ENCODE data around the gene VWA8.
A peak's percentile ranks its signal among the peaks of the same experiment; 100 is the strongest.

Gene VWA8

GRCh38 chr13:41960637-41961465, at the start of gene VWA8:
TSS of gene VWA8 (minus strand) at chr13:41961109. CDS start at chr13:41961015, 94 bp downstream.
- peak; percentile 65 to 70 for DNase-seq

GRCh38 chr13:42009057-42009456, 48.1 kb upstream of the VWA8 start:
- no peak for DNase-seq

GRCh38 chr13:42007844-42008243, 46.9 kb upstream of the VWA8 start:
- no peak for DNase-seq

GRCh38 chr13:42002066-42002465, 41.2 kb upstream of the VWA8 start:
- DNase-seq: no peak

- no peak for DNase-seq
Measured at GRCh38 chr13:42001580-42001979, 40.7 kb upstream of the VWA8 start.

GRCh38 chr13:42000846-42001245, 39.9 kb upstream of the VWA8 start:
- no peak for DNase-seq

GRCh38 chr13:41997396-41997795, 36.5 kb upstream of the VWA8 start:
- no peak for DNase-seq

DNA sequence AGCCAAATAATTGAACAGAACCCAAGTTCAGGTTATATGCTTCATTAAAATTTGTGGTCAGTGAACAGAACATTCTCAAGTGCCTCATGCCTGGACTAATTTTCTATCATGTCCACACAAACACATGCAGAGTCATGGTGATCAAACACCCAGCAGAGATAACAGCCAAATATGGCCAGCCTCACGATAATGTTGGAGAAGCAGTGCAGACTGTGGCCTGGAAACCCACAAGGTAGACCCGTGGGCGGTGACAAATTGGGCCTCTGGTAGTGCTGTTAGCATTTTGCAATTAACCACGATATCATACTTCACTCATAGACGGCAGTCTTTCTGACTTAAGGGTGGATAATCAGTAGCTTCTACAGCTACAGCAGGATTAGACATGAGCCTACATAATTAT, 35.0 kb upstream of the VWA8 start:
- peak in 1 of 2 experiments; percentile 8 for DNase-seq

GRCh38 chr13:41995336-41995735, 34.4 kb upstream of the VWA8 start:
- no peak for DNase-seq

GRCh38 chr13:41994696-41995095, 33.8 kb upstream of the VWA8 start:
- no peak for DNase-seq

- DNase-seq: no peak
Measured at GRCh38 chr13:41991936-41992335, 31.0 kb upstream of the VWA8 start.

- no peak for DNase-seq
Measured at GRCh38 chr13:41988244-41988643, 27.3 kb upstream of the VWA8 start.

DNA sequence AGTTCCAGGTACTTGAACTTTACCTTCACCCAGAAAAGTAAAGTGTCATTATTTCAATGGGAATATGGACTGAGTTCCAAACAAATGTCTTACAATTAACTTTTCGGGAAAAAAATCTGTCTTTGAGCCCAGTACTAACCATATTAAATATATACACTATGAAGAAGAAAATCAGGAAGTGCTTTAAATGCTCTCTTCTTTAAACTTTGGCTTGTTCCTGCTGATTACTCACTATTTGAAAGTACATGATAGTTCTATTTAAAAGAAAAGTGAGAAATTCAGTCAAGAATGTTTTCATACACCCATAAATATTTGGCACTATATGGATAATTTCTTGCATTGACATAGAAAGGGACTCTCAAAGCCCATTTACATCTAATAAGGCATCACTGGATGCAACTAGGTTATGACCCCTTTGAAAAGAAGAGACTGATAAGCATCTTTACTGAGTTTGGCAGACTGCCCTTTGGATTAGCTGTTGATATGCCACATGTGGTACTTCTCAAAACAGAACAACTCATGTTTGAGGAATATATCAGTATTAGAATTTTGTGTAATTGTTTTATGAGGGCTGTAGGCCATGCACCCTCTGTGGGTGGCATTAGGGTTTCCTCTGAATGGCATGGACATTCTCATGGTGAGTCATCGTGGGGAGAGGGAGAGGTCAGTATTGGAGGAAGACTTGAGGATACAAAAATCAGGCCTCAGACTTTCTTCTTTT, 25.0 kb upstream of the VWA8 start:
- DNase-seq: peak in 1 of 2 experiments; percentile 4

- DNase-seq: no peak
Measured at GRCh38 chr13:41981951-41982715, 21.2 kb upstream of the VWA8 start.

DNA sequence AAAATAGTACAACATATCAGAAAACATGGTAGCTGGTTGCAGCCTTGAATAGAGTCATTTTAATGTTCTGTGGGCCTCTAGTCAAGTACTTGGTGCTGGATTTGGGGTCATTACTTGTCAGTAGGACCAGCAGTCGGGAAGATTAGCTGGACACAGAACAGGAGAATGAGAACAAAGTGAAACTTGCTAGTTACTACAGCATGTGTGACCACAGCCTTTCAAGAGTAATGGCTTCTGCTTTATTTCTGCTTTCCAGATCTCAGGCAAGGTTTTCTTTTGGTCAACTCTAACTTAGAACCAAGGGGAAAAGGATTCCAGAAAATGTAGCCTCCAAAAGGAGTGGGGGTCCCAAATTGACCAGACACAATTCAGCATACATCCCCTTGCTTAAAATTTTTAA, 17.1 kb upstream of the VWA8 start:
- peak in 1 of 2 experiments; percentile 5 for DNase-seq

DNA sequence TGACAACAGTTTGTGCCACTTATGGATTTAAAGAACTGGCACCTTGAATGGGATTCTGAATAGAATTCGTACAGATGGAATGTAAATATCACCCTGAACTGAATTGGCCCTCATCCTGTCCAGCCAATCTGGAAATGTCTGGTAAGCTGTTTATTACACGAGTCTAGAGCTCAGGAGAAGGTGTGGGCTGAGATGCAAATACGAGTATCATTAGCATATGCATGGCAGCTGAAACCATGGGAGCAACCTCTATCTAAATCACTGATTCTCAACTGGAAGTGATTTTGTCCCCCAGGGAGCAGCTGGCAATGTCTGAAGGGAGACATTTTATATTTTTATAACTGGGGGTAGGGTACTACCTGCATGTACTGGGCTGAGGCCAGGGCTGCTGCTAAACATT, 15.6 kb upstream of the VWA8 start:
- no peak for DNase-seq

- DNase-seq: no peak
Measured at GRCh38 chr13:41974262-41974900, 13.5 kb upstream of the VWA8 start.

DNA sequence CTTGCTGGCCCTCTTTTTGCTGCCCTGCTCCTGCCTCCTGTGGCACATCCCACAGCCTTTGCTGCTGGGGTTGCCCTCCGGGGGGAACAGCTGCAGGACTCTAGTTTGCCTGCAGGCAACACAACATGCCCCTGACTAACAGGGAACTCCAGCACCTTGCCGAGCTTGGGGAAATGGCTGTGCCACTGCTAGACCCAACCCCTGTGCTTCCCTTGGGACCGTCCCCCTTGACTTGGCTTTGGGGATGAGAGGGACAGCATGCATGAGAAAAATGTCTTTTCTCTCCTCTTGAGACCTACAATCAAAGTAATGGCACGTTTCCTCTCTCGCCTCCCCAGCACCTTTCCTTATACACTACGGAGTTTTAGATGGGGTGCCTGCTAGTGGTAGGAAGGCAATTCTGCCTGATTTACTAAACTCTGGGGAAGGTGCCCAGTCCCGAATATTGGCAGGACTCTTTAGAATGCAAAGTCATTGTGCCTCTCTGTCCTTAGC, 12.4 kb upstream of the VWA8 start:
- DNase-seq: no peak

DNA sequence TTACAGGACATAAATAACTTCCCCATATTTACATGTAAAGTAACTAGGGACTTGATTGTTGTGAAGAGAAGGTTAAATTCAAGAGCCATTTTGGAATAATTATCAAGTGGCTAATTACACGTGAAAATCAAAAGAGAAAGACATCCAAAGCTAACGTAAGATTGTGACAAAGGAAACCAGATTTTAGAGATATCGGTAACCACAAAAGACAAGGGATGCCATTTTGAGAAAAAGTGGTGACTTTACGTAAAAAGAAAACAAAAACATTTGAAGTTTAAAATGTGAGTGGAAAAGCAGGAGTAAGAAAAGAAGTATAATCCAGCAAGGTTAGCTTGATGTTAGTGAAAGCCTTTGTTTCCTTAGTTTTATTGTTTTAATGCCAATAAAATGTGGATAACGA, 10.9 kb upstream of the VWA8 start:
- DNase-seq: no peak

- DNase-seq: no peak
Measured at GRCh38 chr13:41970918-41971317, 10.0 kb upstream of the VWA8 start.

DNA sequence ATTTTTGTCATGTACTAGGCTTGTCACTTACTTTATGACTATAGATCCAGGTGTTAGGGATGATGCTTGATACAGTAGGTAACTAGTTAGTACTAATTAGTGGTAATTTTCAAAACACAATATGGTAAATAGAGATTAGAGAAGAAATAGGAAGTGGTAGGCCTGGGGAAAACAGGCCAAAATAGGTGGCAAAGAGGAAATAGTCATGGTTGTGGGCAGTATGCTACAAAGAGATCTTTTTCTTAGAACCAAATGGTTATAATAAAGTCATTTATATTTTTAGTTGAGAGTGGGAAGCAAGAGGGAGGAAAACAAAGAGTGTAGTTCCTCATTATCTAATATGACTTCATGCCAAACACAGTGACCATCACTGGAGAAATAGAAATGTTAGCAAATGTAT, 9.1 kb upstream of the VWA8 start:
- peak in 1 of 2 experiments; percentile 5 for DNase-seq

DNA sequence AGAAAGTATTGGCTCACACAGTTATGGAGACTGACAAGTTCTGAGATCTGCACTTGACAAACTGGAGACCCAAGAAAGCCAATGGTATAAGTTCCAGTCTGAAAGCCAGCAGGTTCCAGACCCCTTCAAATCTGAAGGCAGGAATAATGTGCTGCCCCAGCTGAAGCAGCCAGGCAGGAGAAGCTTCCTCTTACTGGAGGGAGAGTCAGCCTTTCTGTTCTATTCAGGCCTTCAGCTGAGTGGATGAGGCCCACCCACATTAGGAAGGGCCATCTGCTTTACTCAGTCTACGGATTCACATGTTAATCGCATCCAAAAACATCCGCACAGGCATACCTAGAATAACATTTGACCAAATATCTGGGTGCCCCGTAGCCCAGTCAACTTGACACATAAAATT, 8.2 kb upstream of the VWA8 start:
- no peak for DNase-seq

DNA sequence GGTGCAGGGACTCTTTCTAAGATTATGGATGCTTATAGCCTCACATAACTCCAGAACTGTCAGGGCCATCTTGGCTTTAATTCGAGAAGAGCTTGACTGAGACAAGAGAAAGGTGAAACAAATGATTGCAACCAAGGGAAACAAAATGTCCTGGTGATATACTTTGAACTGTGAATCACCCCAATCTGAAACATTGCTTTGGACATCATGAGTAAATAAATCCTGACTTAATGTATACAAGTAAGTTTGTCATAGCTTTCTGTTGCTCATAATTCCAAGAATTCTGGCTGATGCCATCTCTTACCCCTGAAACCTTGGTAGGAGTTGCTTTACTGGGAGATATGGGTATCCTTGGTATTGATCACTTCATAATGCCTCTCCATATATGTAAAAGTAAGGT, 5.8 kb upstream of the VWA8 start:
- DNase-seq: no peak

Measured in Kasumi-1 (cell line).